HUES6 (cell line): ENCODE data around the gene RETN.
"Not testable (repeated sequence)": the region's sequence is repeated elsewhere in the genome, so short reads cannot be mapped to it uniquely, and the experiment has no call there.

ENCODE experiments used
- H3K27ac ChIP-seq: 2 replicates; pipeline ENCODE4 v1.7.0; 2013; ENCODE audit warnings: low read depth, mild to moderate bottlenecking, low read length, inconsistent platforms
- H3K27me3 ChIP-seq: 2 replicates; pipeline ENCODE4 v1.6.1; 2013; ENCODE audit warnings: low read length; ENCODE audit not compliant: control insufficient read depth, insufficient read depth
- H3K36me3 ChIP-seq: 2 replicates; pipeline ENCODE4 v1.6.1; 2013; ENCODE audit warnings: low read length; ENCODE audit not compliant: control insufficient read depth, insufficient read depth
- H3K4me1 ChIP-seq: 2 replicates; pipeline ENCODE4 v1.6.1; 2013; ENCODE audit warnings: low read length; ENCODE audit not compliant: control insufficient read depth, insufficient read depth
- H3K4me3 ChIP-seq: 2 replicates; pipeline ENCODE4 v1.5.1; 2013; ENCODE audit warnings: low read depth, low read length
- H3K9ac ChIP-seq: one replicate; pipeline ENCODE4 v1.6.1; 2013; ENCODE audit warnings: mild to moderate bottlenecking, low read length
- H3K9me3 ChIP-seq: 2 replicates; pipeline ENCODE4 v1.6.1; 2013; ENCODE audit warnings: low read depth, low read length; ENCODE audit not compliant: control insufficient read depth, insufficient read depth

RETN gene

DNA sequence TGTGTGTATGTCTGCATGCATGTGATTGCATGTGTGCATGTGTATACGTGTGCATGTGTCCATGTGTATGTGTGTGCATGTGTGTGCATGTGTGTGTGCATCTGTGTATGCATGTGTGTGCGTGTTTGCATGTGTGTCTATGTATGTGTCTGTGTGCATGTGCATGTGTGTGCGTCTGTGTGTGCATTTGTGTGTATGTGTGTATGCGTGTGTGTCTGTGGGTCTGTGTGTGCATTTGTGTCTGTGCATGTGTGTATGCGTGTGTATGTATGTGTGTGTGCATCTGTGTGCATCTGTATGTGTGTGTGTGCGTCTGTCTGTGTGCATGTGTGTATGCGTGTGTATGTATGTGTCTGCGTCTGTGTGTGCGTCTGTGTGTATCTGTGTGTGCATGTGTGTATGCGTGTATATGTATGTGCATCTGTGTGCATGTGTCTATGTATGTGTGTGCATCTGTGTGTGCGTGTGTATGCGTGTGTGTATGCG is 28.9 kb upstream of the RETN start:
- no peaks in the 10 kb centered on the region; the same call in 1 of the 2 replicates for H3K9me3 ChIP-seq

DNA sequence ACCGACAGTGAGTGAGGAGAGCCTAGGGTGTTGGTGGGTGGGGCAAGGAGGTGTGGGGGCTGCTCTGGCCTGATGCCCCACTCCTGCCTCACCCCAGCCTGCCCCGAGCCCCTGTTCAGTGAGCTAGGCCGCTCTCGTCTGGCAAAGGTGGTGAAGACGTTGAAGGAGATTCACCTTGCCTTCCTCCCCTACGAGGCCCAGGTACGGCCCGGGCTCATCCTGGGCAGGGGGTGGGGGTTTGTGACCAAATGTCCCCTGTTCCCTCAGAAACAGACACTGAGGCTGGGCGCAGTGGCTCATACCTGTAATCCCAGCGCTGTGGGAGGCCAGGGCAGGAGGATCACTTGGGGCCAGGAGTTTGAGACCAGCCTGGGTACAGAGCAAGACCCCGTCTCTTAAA is 28.0 kb upstream of the RETN start:
- no peaks in the 10 kb centered on the region; the same call in 1 of the 2 replicates for H3K9me3 ChIP-seq
- H3K4me1 ChIP-seq, result peaks cover 5% of the 10 kb centered on the region
- no peak overlapping the region for H3K4me3 ChIP-seq
- H3K27ac ChIP-seq, result no peak overlapping the region
- no peak overlapping the region for H3K9ac ChIP-seq
- peaks cover 17% of the 10 kb centered on the region for H3K36me3 ChIP-seq
- peaks cover 9% of the 10 kb centered on the region for H3K27me3 ChIP-seq

More for the DNA sequence above, 28.9 kb upstream of the RETN start:
- peaks cover 18% of the 10 kb centered on the region for H3K27me3 ChIP-seq
- no peak overlapping the region for H3K4me3 ChIP-seq
- peaks cover 17% of the 10 kb centered on the region for H3K36me3 ChIP-seq
- no peak overlapping the region for H3K9ac ChIP-seq
- H3K27ac ChIP-seq, result no peak overlapping the region
- peaks cover 5% of the 10 kb centered on the region for H3K4me1 ChIP-seq

DNA sequence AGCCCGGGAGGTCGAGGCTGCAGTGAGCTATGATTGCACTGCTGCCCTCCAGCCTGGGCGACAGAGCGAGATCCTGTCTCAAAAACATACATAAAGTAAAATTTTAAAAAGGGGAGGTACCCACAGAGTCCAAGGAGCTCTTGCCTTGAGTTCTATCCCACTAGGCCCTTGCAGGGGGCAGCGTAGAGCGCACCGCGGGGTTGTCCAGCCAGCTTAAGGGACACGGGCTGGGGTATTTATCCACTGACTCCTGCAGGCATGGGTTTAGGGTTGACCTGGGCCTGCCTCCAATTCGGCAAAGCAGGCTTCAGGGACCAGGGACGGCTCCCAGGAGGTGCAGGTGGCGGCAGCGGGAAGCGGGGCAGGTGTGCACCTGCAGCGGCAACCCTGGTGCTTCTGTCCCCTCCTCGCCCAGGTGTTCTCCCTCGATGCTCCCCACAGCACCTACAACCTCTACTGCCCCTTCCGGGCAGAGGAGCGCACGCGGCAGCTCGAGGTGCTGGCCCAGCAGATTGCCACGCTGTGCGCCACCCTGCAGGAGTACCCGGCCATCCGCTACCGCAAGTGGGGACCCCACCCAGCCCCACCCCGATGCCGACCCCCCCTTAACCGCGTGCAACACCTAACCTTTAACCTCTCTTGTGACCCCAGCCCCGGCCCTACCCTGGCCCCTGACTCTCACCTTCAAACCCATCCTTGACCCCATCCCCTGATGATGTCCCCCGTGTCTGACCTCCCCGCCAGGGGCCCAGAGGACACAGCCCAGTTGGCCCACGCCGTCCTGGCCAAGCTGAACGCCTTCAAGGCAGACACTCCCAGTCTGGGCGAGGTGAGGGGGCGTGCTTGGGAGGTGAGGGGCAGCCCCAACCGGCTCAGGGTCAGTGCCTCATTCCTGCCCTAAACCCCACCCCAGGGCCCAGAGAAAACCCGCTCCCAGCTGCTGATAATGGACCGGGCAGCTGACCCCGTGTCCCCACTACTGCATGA is 27.3 kb upstream of the RETN start:
- Histone ChIP-seq H3K36me3 (peaks cover 21% of the 10 kb centered on the region), H3K4me3 (no peak overlapping the region), H3K4me1 (peaks cover 1% of the 10 kb centered on the region), H3K9ac (no peak overlapping the region), H3K27ac (no peak overlapping the region), H3K27me3 (peaks cover 2% of the 10 kb centered on the region), H3K9me3 (no peaks in the 10 kb centered on the region; the same call in 1 of the 2 replicates)

DNA sequence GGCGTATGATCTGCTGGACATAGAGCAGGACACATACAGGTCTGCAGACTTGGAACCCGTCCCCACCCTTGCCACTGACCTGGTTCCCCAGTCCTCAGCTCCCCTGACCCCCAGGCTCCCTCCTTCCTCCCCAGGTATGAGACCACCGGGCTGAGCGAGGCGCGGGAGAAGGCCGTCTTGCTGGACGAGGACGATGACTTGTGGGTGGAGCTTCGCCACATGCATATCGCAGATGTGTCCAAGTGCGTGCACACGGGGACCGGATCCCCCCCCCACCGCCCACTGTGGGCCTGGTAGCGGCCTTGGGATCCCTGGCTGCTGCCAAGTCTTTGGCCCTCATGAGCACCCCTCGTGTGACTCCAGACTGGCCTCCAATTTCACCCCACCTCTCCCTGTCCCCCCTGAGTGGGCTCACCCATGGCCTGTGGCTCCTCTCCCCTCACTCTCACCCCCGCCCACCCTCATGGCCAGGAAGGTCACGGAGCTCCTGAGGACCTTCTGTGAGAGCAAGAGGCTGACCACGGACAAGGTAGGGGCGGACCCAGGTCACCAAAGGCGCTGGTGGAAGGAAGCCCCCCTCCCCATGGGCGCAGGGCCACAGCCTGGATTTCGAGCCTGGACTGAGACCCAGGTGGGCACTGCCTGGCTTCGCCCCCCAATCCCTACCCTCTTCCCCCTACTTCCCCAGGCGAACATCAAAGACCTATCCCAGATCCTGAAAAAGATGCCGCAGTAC is 26.4 kb upstream of the RETN start:
- Histone ChIP-seq H3K9me3 (no peaks in the 10 kb centered on the region; the same call in 1 of the 2 replicates), H3K27me3 (no peaks in the 10 kb centered on the region), H3K36me3 (peaks cover 24% of the 10 kb centered on the region), H3K27ac (no peak overlapping the region), H3K4me3 (no peak overlapping the region), H3K9ac (no peak overlapping the region), H3K4me1 (no peaks in the 10 kb centered on the region; the same call in 1 of the 2 replicates)

DNA sequence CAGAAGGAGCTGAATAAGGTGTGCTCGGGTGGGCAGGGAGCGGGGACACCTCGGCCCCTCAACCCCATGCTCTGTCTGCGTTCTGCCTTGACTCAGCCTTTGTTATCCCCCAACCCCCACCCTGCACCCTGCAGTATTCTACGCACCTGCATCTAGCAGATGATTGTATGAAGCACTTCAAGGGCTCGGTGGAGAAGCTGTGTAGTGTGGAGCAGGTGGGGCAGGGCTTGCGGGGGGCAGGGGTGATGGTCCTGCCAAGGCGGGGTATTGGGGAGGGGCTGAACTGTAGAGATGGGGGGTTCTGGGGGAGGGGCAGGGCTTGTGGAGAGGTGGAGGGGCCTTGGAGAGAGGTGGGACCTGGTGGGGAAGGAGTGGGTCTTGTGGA is 25.8 kb upstream of the RETN start:
- H3K4me1 ChIP-seq, result no peaks in the 10 kb centered on the region
- no peak overlapping the region for H3K4me3 ChIP-seq
- H3K27ac ChIP-seq, result no peak overlapping the region
- no peaks in the 10 kb centered on the region for H3K27me3 ChIP-seq
- H3K9ac ChIP-seq, result no peak overlapping the region
- H3K9me3 ChIP-seq, result no peaks in the 10 kb centered on the region; the same call in 1 of the 2 replicates
- peaks cover 24% of the 10 kb centered on the region for H3K36me3 ChIP-seq

DNA sequence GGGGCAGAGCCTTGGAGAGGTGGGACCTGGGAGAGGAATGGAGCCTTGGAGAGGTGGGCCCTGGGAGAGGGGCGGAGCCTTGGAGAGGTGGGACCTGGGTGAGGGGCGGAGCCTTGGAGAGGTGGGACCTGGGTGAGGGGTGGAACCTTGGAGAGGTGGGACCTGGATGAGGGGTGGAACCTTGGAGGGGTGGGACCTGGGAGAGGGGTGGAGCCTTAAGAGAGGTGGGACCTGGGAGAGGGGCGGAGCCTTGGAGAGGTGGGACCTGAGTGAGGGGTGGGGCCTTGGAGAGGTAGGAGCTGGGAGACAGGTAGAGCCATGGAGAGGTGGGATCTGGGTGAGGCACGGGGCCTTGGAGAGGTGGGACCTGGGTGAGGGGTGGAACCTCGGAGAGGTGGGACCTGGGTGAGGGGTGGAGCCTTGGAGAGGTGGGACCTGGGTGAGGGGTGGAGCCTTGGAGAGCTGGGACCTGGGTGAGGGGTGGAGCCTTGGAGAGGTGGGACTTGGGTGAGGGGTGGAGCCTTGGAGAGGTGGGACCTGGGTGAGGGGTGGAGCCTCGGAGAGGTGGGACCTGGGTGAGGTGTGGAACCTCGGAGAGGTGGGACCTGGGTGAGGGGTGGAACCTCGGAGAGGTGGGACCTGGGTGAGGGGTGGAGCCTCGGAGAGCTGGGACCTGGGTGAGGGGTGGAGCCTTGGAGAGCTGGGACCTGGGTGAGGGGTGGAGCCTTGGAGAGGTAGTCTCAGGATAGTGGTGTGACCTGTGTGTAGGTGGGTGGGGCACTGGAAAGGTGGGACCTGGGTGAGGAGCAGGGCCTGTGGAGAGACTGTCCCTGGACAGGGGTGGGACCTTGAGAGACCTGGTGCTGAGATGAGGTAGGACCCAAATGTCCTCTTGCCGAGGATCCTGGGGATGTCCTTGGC is 25.0 kb upstream of the RETN start:
- H3K9me3 ChIP-seq, H3K4me1 ChIP-seq, H3K27ac ChIP-seq, H3K4me3 ChIP-seq, H3K27me3 ChIP-seq, H3K9ac ChIP-seq: not testable (repeated sequence)
- H3K36me3 ChIP-seq, result peaks cover 24% of the 10 kb centered on the region

DNA sequence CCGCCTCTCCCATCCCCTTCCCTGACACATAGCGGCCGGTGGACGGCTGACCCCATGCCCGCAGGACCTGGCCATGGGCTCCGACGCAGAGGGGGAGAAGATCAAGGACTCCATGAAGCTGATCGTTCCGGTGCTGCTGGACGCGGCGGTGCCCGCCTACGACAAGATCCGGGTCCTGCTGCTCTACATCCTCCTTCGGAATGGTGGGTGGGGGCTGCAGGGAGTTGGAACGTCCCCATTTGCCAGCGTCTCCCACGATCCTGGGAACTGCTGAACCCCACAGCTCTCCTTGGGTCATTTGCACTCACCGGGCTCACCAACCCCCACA is 24.3 kb upstream of the RETN start:
- H3K27me3 ChIP-seq, result no peaks in the 10 kb centered on the region
- H3K27ac ChIP-seq, result no peak overlapping the region
- H3K9ac ChIP-seq, result no peak overlapping the region
- no peaks in the 10 kb centered on the region; the same call in 1 of the 2 replicates for H3K9me3 ChIP-seq
- H3K4me3 ChIP-seq, result no peak overlapping the region
- no peaks in the 10 kb centered on the region for H3K4me1 ChIP-seq
- H3K36me3 ChIP-seq, result peaks cover 24% of the 10 kb centered on the region

DNA sequence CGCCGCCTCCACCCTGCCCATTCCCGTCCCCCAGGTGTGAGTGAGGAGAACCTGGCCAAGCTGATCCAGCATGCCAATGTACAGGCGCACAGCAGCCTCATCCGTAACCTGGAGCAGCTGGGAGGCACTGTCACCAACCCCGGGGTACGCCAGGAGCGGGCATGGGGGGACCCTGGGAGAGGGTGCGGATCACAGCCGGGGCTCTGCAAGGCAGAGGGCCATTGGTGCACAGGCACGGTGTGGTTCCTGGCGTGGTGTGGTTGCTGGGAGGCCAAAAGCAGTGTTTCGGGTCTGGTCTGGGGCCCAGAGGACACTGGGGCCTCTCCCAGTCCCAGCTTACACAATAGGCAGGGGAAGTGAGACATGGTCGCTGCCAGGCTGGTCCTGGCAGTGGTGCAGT is 23.7 kb upstream of the RETN start:
- peaks cover 18% of the 10 kb centered on the region for H3K36me3 ChIP-seq
- no peak overlapping the region for H3K4me3 ChIP-seq
- no peaks in the 10 kb centered on the region for H3K4me1 ChIP-seq
- no peak overlapping the region for H3K9ac ChIP-seq
- peaks cover 3% of the 10 kb centered on the region; the same call in 1 of the 2 replicates for H3K27me3 ChIP-seq
- no peaks in the 10 kb centered on the region for H3K9me3 ChIP-seq
- no peak overlapping the region for H3K27ac ChIP-seq

DNA sequence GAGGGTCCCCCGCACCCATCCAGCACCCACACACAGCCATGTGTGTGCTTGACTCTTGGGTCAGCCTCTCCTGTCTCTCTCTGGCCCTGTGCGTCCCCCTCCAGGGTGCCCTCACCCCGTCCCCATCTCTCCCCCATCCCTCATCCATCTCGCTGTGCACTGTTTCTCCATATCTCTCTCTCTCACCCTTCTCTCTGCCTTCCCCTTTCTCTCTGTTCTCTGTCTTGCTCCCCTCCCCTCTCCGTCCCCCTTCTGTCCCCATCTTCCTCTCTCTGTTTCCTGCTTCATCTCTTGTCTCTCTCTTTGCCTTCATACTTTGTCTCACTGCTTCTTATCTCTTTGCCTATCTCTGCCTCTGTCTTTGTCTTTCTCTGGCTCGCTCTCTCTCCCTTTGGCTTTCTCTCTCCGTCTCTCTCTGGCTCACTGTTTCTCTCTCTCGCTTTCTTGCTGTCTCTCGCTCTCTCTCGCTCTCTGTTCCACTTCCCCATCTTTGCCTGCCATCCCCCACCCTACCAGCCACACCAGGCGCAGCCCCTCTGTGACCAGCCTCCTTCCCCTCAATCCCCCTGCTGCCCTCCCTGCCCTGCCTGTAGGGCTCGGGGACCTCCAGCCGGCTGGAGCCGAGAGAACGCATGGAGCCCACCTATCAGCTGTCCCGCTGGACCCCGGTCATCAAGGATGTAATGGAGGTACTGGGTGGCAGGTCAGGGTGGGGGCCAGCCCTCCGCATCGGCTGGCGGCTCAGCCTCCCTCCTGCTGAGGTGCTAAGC is 23.0 kb upstream of the RETN start:
- Histone ChIP-seq H3K9me3 (no peaks in the 10 kb centered on the region), H3K9ac (no peak overlapping the region), H3K36me3 (peaks cover 15% of the 10 kb centered on the region), H3K27ac (no peak overlapping the region), H3K27me3 (peaks cover 9% of the 10 kb centered on the region), H3K4me1 (no peaks in the 10 kb centered on the region), H3K4me3 (no peak overlapping the region)

DNA sequence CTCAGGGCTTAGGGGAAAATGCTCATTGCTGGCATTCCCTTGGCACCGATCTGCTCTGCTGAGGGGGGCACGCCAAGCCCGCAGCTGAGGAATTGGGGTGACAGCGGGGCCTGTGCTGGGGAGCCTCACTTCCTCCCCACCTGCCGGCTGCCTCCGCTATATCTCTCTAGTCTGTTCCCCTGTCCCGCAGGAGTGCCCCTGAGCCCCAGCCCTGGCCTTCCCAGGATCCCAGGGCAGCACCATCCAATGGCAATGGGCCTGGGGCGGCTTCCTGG is 22.5 kb upstream of the RETN start:
- Histone ChIP-seq H3K4me1 (no peaks in the 10 kb centered on the region), H3K36me3 (peaks cover 15% of the 10 kb centered on the region), H3K27ac (no peak overlapping the region), H3K9me3 (no peaks in the 10 kb centered on the region), H3K9ac (no peak overlapping the region), H3K4me3 (no peak overlapping the region), H3K27me3 (peaks cover 15% of the 10 kb centered on the region)
